NCI-H774 (cell line): ENCODE measurements around the gene TSPAN16.
"Not testable (repeated sequence)": the region's sequence is repeated elsewhere in the genome, so short reads cannot be mapped to it uniquely, and the experiment has no call there.

ENCODE experiments used
- DNase-seq: peaks from one replicate; lab custom pipeline; 2025; lab: John Stamatoyannopoulos, UW

The TSPAN16 gene

DNA sequence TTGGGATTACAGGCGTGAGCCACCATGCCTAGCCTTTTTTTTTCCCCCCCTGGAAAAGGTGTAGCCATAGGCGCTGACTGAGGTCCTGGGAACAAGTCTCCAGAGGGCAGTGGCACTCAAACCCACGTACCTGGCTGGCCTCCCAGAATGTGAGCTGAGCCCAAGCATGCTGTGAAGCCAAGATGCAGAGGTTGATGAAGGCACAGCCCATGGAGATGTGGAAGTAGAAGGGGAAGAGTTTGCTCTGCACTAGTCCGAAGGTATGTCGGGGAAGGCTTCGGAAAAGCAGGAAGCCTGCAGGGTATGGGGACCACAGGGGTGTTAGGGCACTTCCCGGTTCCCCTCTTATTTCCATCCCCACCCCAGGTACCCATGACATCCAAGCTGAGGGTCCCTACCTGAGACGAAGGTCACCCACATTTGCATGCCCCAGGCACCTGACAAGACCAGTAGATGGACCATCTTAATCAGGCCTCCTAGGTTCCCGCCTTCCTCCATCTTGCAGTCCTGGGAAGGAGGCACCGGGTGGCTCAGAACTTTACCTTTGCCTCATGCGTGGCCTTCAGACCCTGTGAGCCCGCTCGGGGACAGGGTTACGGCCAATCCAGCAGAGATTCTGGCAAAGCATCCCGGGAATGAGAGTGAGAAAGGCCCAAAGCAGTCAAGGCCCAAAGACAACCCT lies 49.3 kb downstream of the TSPAN16 start:
- DNase-seq, result no peak

DNA sequence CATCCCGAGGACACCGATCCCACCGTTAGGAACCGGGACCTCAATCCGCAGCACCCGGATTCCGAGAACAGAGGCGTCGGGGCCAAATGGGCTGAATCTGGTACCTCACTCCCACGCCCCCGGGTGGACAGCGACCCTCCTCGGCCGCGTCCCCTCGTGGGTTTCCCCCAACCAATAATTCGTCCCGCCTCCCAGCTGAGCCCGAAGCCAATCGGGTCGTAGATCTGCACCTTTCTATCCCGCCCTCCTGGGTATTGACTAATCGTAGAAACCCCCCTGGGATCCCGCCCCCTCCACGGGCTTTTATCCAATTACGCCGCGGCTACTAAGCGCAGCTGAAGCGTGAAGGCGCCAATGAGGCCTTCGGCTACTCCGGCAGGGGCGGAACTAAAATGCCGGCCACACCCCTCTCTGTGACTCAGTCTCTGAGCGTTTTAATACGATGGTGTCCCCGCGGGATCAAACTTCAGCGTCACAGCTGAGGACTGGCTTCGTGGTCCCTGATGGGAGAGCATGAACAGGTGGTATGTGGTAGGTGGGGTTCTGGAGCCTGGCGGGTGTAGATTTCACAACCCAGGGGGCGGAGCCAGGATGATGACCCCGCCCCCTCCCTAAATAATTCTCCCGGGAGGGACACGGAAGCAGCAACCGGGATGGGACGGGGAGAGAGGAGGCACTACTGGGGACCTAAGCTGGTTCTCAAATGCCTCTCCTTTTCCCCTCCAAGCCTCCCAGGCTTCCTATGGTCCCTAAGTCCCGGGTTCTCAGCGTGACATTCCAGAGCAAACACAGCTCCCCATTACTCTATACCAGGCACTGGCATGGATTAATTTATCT lies 50.4 kb downstream of the TSPAN16 start, which contains the start of the genes CCDC159 and TMEM205:
Gene CCDC159, plus strand, starts transcription at position 416 of the 837 bp plus-strand sequence. Its CDS starts 88 bp downstream, at position 504.
Gene TMEM205, minus strand, starts transcription at position 165 of the 837 bp plus-strand sequence. CDS start 649 bp downstream, outside the sequence.
- peak; percentile 99 for DNase-seq

DNA sequence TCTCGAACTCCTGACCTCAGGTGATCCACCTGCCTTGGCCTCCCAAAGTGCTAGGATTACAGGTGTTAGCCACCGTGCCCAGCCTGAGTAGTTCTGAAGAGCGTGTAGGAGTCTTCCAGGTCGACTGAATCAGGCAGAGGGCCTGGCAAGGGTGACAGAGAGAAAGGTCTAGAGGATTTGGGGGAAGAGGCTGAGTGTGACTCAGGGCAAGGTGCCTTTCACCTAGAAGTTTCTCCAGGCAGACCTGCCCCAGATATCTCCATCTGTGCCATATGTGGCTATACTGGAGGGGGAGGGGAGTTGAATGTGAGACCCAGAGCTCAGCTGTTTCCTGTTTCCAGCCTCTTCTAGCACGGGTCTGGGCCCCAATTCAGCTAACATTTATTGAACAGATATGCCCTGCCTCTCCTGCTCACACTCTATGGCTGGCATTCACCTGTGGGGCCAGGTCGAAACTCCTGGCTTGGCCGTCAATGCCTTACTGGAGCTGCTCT lies 51.6 kb downstream of the TSPAN16 start:
- no peak for DNase-seq

DNA sequence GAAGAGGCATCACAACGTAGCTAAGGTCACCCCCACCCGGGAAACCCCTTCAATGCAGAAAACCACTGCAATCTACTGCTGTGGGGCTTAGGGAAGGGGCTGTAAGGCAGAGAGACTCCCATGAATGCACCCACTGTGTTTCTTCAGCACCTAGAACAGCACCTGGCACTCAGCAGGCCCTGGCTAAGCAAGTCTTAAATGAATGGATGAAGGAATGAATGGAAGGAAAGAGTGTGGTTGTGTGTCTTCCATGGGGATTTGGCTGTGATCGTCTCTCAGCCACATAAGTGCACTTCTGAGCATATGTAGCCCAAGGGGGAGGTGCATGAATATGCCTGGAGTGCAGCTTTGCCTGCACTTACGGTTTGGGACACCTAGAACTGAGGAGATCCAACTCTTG lies 53.2 kb downstream of the TSPAN16 start:
- DNase-seq, result no peak

DNA sequence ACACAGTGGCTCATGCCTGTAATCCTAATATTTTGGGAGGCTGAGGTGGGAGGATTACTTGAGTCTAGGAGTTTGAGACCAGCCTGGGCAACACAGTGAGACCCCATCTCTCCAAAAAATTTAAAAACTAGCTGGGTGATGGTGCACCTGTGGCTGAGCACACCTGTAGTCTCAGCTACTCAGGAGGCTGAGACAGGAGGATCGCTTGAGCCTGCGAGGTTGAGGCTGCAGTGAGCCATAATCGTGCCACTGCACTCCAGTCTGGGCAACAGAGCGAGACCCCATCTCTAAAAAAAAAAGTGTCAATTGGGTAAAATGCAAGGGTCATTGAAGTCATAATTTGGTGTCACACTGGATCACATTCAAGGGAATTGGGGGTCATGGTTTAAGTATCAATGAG lies 58.1 kb downstream of the TSPAN16 start:
- DNase-seq, result not testable (repeated sequence)

DNA sequence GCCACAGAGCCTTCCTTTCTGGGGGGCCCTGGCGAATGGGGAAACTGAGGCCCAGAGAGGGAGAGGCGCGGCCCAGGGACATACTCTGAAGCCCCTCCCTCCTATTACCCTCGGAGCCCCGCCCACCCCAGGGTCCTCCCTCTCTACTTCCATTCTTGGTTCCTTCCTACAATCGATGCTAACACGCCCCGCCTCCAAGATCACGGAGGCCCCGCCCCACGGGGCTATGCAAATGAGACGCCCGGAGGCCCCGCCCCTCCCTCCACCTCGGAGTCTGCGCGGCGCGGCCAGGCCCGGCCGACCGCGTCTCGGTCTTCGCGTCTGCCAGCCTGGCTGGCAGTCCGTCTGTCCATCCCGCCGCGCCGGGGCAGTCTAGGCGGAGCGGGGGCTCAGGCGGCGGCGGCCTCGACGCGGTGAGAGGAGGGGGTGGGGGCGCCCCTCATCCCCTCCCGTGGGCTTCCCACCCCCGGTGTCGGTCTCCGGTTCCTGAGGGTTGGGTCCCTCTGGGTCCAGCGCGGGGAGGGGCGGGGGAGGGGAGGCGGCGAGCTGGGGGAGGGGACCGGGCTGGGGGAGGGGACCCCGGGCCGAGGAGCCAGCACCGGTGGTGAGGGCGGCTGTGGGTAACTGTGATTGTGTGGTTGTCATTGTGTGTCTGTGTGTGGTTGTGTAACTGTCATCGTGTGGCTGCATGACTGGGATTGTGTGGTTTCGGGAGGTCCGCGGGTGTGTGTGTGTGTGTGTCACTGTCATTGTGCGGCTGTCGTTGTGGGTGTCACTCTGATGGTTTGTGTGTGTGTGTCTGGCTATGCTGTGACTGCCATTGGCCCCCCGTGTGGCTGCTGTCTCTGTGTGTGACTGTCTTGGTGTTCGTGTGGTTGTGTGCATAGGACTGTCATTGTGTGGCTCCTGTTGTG lies 59.5 kb downstream of the TSPAN16 start, which contains the start of gene PLPPR2:
Gene PLPPR2, plus strand, starts transcription at position 273 of the 914 bp plus-strand sequence. CDS start 2,242 bp downstream, outside the sequence.
- peak; percentile 86 for DNase-seq

DNA sequence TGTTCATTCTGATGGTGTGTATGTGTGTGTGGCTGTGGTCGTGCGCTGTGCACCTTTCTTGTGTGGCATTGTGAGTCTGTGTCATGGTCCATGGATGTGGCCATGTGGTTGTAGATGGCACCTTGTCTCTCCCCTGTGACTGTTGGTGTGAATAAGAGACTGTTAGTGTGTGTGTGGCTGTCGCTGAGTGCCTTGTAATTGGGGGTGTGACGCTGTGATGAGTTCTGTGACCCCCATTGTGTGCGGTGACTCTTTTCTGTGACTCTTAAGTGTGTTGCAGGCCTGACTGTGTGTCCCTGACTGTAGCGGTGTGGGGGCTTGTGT lies 60.1 kb downstream of the TSPAN16 start:
- DNase-seq, result no peak

DNA sequence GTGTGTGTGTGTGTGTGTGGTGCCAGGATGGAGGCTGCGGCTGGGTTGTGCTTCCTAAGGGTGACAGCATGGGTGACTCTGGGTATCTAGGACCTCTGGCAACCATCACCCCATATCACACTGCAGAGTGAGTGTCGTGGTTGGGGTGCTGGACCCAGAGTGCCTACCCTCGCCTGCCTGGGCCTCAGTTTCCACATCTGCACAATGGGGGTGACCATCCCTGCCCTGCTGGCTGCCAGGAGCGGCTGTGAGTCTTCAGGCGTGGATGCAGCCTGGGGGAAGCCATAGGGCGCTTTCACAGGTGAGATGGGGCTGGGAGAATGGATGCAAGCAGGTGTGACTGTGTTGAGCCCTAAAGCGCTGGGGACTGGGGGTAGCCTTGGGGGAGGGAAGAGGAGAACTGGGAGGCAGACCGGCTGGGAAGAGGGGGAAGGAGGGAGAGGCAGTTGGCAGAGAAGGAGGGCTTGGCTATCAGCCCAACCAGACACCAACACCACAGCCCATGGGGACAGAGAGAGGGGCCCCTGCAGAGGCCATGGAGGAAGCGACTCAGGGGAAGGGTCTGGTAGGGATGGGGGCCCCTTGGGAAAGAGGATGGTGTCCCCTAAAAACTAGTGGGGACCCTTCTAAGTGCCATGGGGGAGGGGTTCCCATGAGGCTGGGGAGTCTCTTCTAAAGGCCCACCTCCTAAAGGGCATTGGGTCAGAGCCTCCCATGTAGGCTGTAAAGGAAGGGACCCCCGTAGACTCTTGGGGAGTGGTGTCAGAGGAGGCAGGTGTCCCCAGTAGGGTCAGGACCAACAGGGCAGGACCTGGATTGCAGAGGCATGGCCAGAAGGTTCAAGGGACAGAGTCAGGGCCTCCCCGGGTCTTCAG lies 61.0 kb downstream of the TSPAN16 start:
- DNase-seq, result no peak

DNA sequence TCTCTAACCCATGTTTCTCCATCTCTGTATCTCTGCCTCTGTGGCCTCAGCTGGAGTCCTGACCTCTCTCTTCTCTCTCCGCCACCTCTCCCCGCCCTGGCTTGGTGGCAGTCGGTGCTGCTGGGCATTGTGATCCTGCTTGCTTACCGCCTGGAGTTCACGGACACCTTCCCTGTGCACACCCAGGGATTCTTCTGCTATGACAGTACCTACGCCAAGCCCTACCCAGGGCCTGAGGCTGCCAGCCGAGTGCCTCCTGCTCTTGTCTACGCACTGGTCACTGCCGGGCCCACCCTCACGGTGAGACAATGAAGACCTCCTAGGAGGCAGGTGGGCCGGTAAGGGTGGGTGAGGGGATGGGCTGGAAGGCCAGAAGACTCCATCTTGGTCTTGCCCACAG lies 63.5 kb downstream of the TSPAN16 start:
- DNase-seq, result no peak

DNA sequence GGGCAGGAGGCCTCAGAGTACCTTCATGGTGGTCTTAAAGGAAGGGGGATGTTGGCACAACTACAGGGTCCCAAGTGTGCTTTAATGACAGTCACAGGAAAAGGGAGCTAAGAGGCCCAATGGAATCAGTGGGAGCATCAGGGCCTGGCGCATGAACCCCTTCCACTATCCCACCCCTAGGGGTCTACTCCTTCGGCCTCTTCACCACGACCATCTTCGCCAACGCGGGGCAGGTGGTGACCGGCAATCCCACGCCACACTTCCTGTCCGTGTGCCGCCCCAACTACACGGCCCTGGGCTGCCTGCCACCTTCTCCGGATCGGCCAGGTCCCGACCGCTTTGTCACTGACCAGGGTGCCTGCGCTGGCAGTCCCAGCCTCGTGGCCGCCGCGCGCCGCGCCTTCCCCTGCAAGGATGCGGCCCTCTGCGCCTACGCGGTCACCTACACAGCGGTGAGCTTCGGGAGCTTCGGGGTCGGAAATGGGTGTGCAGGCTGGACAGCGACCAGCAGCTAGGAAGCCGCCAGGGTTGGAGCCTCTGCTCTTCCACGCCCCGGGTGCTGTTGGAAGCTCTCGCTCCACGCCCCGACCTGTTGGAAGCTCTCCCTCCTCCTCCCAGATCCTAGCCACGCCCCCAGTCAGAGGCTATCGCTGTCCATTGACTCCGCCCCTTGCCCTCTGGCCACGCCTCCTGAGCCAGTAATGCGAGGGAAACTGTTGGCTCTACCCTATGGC lies 65.2 kb downstream of the TSPAN16 start:
- DNase-seq, result no peak

DNA sequence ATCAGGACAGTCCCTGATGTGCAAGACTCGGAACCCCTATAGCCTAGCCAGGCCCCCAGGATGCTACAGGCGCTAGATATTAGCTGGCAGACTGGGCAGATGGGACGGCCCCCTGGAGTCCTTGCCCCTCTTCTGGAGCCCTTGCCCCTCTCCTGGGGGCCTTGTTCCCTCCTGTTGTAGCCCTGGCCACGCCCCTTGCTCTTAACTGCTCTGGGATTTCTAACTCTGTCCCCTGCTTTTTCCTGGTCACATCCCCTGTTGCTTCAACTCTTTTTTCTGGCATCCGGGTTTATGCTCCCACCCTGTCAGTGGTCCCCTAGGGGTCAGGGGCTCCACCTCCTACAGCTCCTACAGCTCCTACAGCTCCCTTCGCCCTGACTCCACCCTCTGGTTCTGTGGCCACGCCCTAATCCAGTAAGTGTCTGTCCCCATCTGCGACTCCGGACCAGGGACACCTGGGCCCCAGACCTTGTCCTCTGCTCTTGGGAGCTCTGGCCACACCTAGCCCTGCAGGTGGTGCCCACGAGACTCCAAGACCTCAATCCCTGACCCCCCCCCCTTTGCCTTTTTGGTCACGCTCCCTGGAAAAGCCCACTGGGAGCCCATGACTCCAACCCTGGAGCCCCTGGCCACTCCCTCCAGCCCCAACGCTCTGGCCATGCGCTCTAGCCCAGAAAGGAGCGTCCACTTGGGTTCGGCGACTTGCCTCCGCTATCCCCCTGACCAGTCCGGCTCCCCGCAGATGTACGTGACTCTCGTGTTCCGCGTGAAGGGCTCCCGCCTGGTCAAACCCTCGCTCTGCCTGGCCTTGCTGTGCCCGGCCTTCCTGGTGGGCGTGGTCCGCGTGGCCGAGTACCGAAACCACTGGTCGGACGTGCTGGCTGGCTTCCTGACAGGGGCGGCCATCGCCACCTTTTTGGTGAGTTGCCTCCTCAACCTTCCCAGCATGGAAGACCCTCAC lies 66.1 kb downstream of the TSPAN16 start:
- no peak for DNase-seq

DNA sequence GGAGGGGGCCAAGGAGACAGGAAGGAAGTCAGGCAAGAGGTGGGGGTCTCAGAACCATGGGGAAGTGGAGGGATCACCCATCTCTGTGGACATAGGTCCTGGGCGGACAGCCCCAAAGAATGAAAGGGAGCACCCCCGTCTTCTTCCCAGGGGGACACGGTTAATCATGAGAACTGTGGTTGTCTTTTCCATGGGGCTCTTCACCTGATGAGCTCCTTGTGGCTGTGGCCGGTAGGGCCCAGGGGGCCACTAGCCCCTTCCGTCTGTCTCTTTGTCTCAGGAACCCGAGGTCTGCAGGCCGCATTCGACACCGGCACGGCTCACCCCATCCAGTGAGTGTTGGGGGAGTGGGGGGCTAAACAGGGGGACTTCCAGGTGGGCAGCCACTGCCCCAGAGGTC lies 67.9 kb downstream of the TSPAN16 start:
- no peak for DNase-seq

DNA sequence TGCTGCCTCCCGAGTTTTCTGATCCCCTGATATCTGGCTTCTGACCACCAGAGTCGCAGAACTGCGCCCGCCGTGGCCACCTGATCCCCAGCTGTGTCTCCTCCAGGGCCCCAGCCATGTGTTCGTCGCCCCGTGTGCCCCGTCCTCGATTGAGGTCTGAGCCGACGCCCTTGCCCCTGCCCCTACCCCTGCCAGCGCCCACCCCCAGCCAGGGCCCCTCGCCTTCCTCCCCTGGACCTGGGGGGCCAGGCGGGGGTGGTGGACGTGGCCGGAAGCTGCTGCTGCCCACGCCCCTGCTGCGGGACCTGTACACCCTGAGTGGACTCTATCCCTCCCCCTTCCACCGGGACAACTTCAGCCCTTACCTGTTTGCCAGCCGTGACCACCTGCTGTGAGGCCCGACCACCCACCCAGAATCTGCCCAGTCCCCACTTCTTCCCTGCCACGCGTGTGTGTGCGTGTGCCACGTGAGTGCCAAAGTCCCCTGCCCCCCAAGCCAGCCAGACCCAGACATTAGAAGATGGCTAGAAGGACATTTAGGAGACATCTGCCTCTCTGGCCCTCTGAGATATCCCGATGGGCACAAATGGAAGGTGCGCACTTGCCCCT lies 68.4 kb downstream of the TSPAN16 start:
- no peak for DNase-seq

DNA sequence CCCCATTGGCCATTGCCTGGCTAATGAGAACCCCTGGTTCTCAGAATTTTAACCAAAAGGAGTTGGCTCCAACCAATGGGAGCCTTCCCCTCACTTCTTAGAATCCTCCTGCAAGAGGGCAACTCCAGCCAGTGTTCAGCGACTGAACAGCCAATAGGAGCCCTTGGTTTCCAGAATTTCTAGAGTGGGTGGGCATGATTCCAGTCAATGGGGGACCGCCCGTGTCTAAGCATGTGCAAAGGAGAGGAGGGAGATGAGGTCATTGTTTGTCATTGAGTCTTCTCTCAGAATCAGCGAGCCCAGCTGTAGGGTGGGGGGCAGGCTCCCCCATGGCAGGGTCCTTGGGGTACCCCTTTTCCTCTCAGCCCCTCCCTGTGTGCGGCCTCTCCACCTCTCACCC lies 69.0 kb downstream of the TSPAN16 start:
- DNase-seq, result no peak
